ENCODE measurements around the gene TAF5L. TPM values are rescaled to one million over a fixed set of nuclear protein-coding genes. Genes with fewer than 3 reads are reported as not detected.
"Not testable (repeated sequence)": the region's sequence is repeated elsewhere in the genome, so short reads cannot be mapped to it uniquely, and the experiment has no call there.

Gene TAF5L
- total and polyA plus RNA-seq, 2 of the 13 experiments (the other 11 are each of a cell fraction or from before 2014, with no cell fraction given) = 10.8 to 18.2 TPM

GRCh38 chr1:229562686-229563085, 63.2 kb downstream of the TAF5L start (continued):
- TF ChIP-seq ZNF281 (CRISPR knock-in tag; IDR thresholded peaks at IDR 0.05; ENCODE audit: borderline replicate concordance) = no peak
- no peak for TF ChIP-seq ZMYM4 (CRISPR knock-in tag; IDR thresholded peaks at IDR 0.05)

- H3K4me1 ChIP-seq (ENCODE audit: insufficient read depth, low read length) = peaks cover 28% of the 10 kb centered on the region
- no peak overlapping the region for H3K4me3 ChIP-seq (replicated peaks in 1 of 3; ENCODE audit: insufficient read depth in 1 of 3, low read depth in 2 of 3, low read length in 3 of 3)
- DNase-seq (ENCODE audit: low spot score) = no peak
- no TSS peak for BruUV-seq (replicated peaks)
- in situ Hi-C loops (cut with HindIII; ENCODE audit: extremely low pct_ligation_motif_present, low pct_unique_long_range_greater_than_20kb) (loop anchor here (5.0 kb wide), 1 partner anchor 66 kb away; the partner anchor contains the start of genes TAF5L and URB2), intact Hi-C loops (cut with micrococcal nuclease; ENCODE audit: unreplicated experiment) (no loop called here)
- peak overlapping the region; percentile 3; the same call in 1 of the 2 replicates for H3K4me2 ChIP-seq (ENCODE audit: low read depth, low read length)
- peak overlapping the region; percentile 42 for H2AFZ ChIP-seq (ENCODE audit: low read length)
- H3K36me3 ChIP-seq (replicated peaks in 1 of 2; ENCODE audit: control insufficient read depth in 1 of 2, insufficient read depth in 2 of 2, low read length in 2 of 2) = no peaks in the 10 kb centered on the region
- no peak for ATAC-seq
- ChIA-PET POLR2A (no interaction called here), CTCF (ENCODE audit: low intra/inter-chr PET ratio, low total read pairs) (no interaction called here)
- H3K9ac ChIP-seq (ENCODE audit: insufficient read depth, low read depth, low read length) = no peak overlapping the region
- no peak for FAIRE-seq
- H3K79me2 ChIP-seq (ENCODE audit: insufficient read depth, low read length) = peaks cover 18% of the 10 kb centered on the region
- H3K9me3 ChIP-seq (ENCODE audit: low read length) = no peaks in the 10 kb centered on the region
- no peak for TF ChIP-seq DMTF1 (CRISPR knock-in tag; IDR thresholded peaks at IDR 0.05)
- no peak for TF ChIP-seq HNRNPK (IDR thresholded peaks at IDR 0.05; ENCODE audit: low read depth, low read length, poor library complexity, severe bottlenecking)
- no peak overlapping the region for H3K27ac ChIP-seq (ENCODE audit: extremely low read length, insufficient read depth, low read length)
- no peaks in the 10 kb centered on the region; a peak in 1 of 5 replicates for H3K27me3 ChIP-seq (ENCODE audit: control insufficient read depth in 1 of 2, insufficient read depth in 2 of 2, low read length in 2 of 2)
- WGBS (ENCODE audit: low lambda C conversion rate) = 14% methylated on average over 5 of the region's 5 CpGs
- no peaks in the 10 kb centered on the region for H4K20me1 ChIP-seq (ENCODE audit: insufficient read depth, low read length)
These were observed 64.8 kb downstream of the TAF5L start for GRCh38 chr1:229561141-229561540.

- H3K9ac ChIP-seq (ENCODE audit: insufficient read depth, low read depth, low read length); POLR2A ChIA-PET; H3K27ac ChIP-seq (ENCODE audit: extremely low read length, insufficient read depth, low read length); FAIRE-seq; ATAC-seq; H3K36me3 ChIP-seq (replicated peaks in 1 of 2; ENCODE audit: control insufficient read depth in 1 of 2, insufficient read depth in 2 of 2, low read length in 2 of 2); intact Hi-C loops (cut with micrococcal nuclease; ENCODE audit: unreplicated experiment); CTCF ChIA-PET (ENCODE audit: low intra/inter-chr PET ratio, low total read pairs); H3K9me3 ChIP-seq (ENCODE audit: low read length); H2AFZ ChIP-seq (ENCODE audit: low read length); H4K20me1 ChIP-seq (ENCODE audit: insufficient read depth, low read length); DNase-seq (ENCODE audit: low spot score); H3K27me3 ChIP-seq (ENCODE audit: control insufficient read depth in 1 of 2, insufficient read depth in 2 of 2, low read length in 2 of 2); BruUV-seq (replicated peaks); H3K4me3 ChIP-seq (replicated peaks in 1 of 3; ENCODE audit: insufficient read depth in 1 of 3, low read depth in 2 of 3, low read length in 3 of 3): not testable (repeated sequence)
- in situ Hi-C loops (cut with HindIII; ENCODE audit: extremely low pct_ligation_motif_present, low pct_unique_long_range_greater_than_20kb) = loop anchor here (5.0 kb wide), 1 partner anchor 67 kb away; the partner anchor contains the start of genes TAF5L and URB2
- 93% methylated on average over 15 of the region's 15 CpGs for WGBS (ENCODE audit: low lambda C conversion rate)
- Histone ChIP-seq H3K79me2 (ENCODE audit: insufficient read depth, low read length) (peaks cover 28% of the 10 kb centered on the region), H3K4me1 (ENCODE audit: insufficient read depth, low read length) (peaks cover 38% of the 10 kb centered on the region), H3K4me2 (ENCODE audit: low read depth, low read length) (peak overlapping the region; percentile 89)
These were observed 65.8 kb downstream of the TAF5L start for GRCh38 chr1:229560124-229560523.
